ENCODE data around the gene SLC1A4. TPM values are rescaled to one million over a fixed set of nuclear protein-coding genes. Genes with fewer than 3 reads are reported as not detected.
A peak's percentile ranks its signal among the peaks of the same experiment; 100 is the strongest.

SLC1A4 gene
- total and polyA plus RNA-seq, 4 experiments from 2014 or later = 1.6 to 10.3 (median 5.1) TPM

- Histone ChIP-seq H3K4me3 (ENCODE audit: low read length in 2 of 2) (no peak overlapping the region), H3K27ac (ENCODE audit: low read depth, low read length) (no peak overlapping the region), H3K36me3 (ENCODE audit: insufficient read depth, low read length) (peaks cover 5% of the 10 kb centered on the region), H3K9me3 (ENCODE audit: control insufficient read depth in 1 of 2, low read length in 2 of 2) (no peaks in the 10 kb centered on the region), H3K27me3 (ENCODE audit: insufficient read depth, low read length) (no peaks in the 10 kb centered on the region), H3K4me1 (ENCODE audit: insufficient read depth, low read length) (peaks cover 44% of the 10 kb centered on the region)
- ChIA-PET POLR2A (ENCODE audit: partially characterized antibody) (interaction anchor here (1.2 to 2.5 kb wide), 3 partner anchors 8 to 64 kb away, joined by 3 to 20 read pairs (median 3); partner anchors contain the start of genes CEP68 and RAB1A), CTCF (ENCODE audit: partially characterized antibody) (interaction anchor here (0.7 to 11.0 kb wide), 24 partner anchors 9 to 509 kb away, joined by 3 to 65 read pairs (median 5); partner anchors contain the start of genes CEP68 and RAB1A)
- peak; percentile 55 to 63 (median 57) for DNase-seq
- H3K36me3 Mint-ChIP-seq = peaks cover 0 to 7% of the 10 kb centered on the region in 2 donors
- peak overlapping the region in 6 of 7 donors; percentile 2 to 66 (median 22) for H3K27ac Mint-ChIP-seq
- no peaks in the 10 kb centered on the region for H3K27me3 Mint-ChIP-seq
- intact Hi-C loops (cut with micrococcal nuclease) = loop anchor here (1.0 to 5.0 kb wide), 4 partner anchors 65 to 487 kb away; partner anchors contain the start of gene RAB1A
- peak overlapping the region in 3 of 8 donors; percentile 29 to 35 (median 31) for H3K4me3 Mint-ChIP-seq
- H3K4me1 Mint-ChIP-seq = peaks cover 20 to 76% (median 38%) of the 10 kb centered on the region in 4 donors
- H3K9me3 Mint-ChIP-seq = no peaks in the 10 kb centered on the region
Observed at GRCh38 chr2:65064728-65065552, 75.7 kb downstream of the SLC1A4 start.

GRCh38 chr2:65067806-65068553 is 78.8 kb downstream of the SLC1A4 start:
- ChIA-PET CTCF (ENCODE audit: partially characterized antibody) (interaction anchor here (0.6 to 11.0 kb wide), 7 partner anchors 12 to 150 kb away, joined by 3 to 65 read pairs (median 4); partner anchors contain the start of gene CEP68), POLR2A (ENCODE audit: partially characterized antibody) (interaction anchor here (0.6 to 1.8 kb wide), 3 partner anchors 11 to 107 kb away, joined by 3 to 9 read pairs (median 3); no protein-coding TSS in a partner anchor)
- H3K27ac Mint-ChIP-seq = peak overlapping the region; percentile 41 to 93 (median 77)
- H3K9me3 Mint-ChIP-seq = peaks cover 0 to 2% (median 0%) of the 10 kb centered on the region in 8 donors
- intact Hi-C loops (cut with micrococcal nuclease) = no loop called here
- H3K36me3 ChIP-seq (ENCODE audit: insufficient read depth, low read length) = peaks cover 31% of the 10 kb centered on the region
- no peaks in the 10 kb centered on the region for H3K9me3 ChIP-seq (ENCODE audit: control insufficient read depth in 1 of 2, low read length in 2 of 2)
- peak overlapping the region in 5 of 8 donors; percentile 15 to 57 (median 44) for H3K4me3 Mint-ChIP-seq
- H3K4me1 ChIP-seq (ENCODE audit: insufficient read depth, low read length) = peaks cover 31% of the 10 kb centered on the region
- no peaks in the 10 kb centered on the region for H3K27me3 Mint-ChIP-seq
- H3K27ac ChIP-seq (ENCODE audit: low read depth, low read length) = no peak overlapping the region
- peaks cover 0 to 32% of the 10 kb centered on the region in 2 donors for H3K36me3 Mint-ChIP-seq
- DNase-seq = peak in 2 of 5 donors; percentile 12 to 21
- peaks cover 18 to 54% (median 38%) of the 10 kb centered on the region in 4 donors for H3K4me1 Mint-ChIP-seq
- H3K27me3 ChIP-seq (ENCODE audit: insufficient read depth, low read length) = no peaks in the 10 kb centered on the region
- no peak overlapping the region for H3K4me3 ChIP-seq (ENCODE audit: low read length in 2 of 2)

- no peak overlapping the region for H3K4me3 ChIP-seq (ENCODE audit: low read length in 2 of 2)
- H3K9me3 ChIP-seq (ENCODE audit: control insufficient read depth in 1 of 2, low read length in 2 of 2) = no peaks in the 10 kb centered on the region
- H3K9me3 Mint-ChIP-seq = peaks cover 0 to 2% (median 0%) of the 10 kb centered on the region in 8 donors
- no peaks in the 10 kb centered on the region for H3K27me3 ChIP-seq (ENCODE audit: insufficient read depth, low read length)
- peak overlapping the region in 5 of 7 donors; percentile 16 to 81 (median 72) for H3K27ac Mint-ChIP-seq
- no peaks in the 10 kb centered on the region for H3K27me3 Mint-ChIP-seq
- H3K4me1 ChIP-seq (ENCODE audit: insufficient read depth, low read length) = peaks cover 26% of the 10 kb centered on the region
- H3K4me3 Mint-ChIP-seq = no peak overlapping the region
- H3K27ac ChIP-seq (ENCODE audit: low read depth, low read length) = no peak overlapping the region
- H3K36me3 Mint-ChIP-seq = peaks cover 9 to 45% of the 10 kb centered on the region in 2 donors
- peaks cover 31% of the 10 kb centered on the region for H3K36me3 ChIP-seq (ENCODE audit: insufficient read depth, low read length)
- ChIA-PET POLR2A (ENCODE audit: partially characterized antibody) (no interaction called here), CTCF (ENCODE audit: partially characterized antibody) (interaction anchor here (11.0 kb wide), 1 partner anchor 13 kb away, joined by 65 read pairs; the partner anchor contains the start of gene CEP68)
- intact Hi-C loops (cut with micrococcal nuclease) = no loop called here
- H3K4me1 Mint-ChIP-seq = peaks cover 10 to 46% (median 27%) of the 10 kb centered on the region in 4 donors
- DNase-seq = no peak
Observed at GRCh38 chr2:65069439-65069824, 80.2 kb downstream of the SLC1A4 start.

GRCh38 chr2:65070172-65070830 is 81.1 kb downstream of the SLC1A4 start:
- H3K27me3 ChIP-seq (ENCODE audit: insufficient read depth, low read length) = no peaks in the 10 kb centered on the region
- ChIA-PET POLR2A (ENCODE audit: partially characterized antibody) (interaction anchor here (1.0 to 1.1 kb wide), 2 partner anchors 8 to 14 kb away, joined by 3 read pairs; partner anchors contain the start of gene CEP68), CTCF (ENCODE audit: partially characterized antibody) (interaction anchor here (11.0 kb wide), 1 partner anchor 14 kb away, joined by 65 read pairs; the partner anchor contains the start of gene CEP68)
- H3K4me1 ChIP-seq (ENCODE audit: insufficient read depth, low read length) = peaks cover 17% of the 10 kb centered on the region
- H3K4me3 ChIP-seq (ENCODE audit: low read length in 2 of 2) = no peak overlapping the region
- H3K9me3 ChIP-seq (ENCODE audit: control insufficient read depth in 1 of 2, low read length in 2 of 2) = no peaks in the 10 kb centered on the region
- intact Hi-C loops (cut with micrococcal nuclease) = no loop called here
- peaks cover 0 to 2% (median 0%) of the 10 kb centered on the region in 8 donors for H3K9me3 Mint-ChIP-seq
- no peak overlapping the region for H3K27ac ChIP-seq (ENCODE audit: low read depth, low read length)
- peaks cover 31% of the 10 kb centered on the region for H3K36me3 ChIP-seq (ENCODE audit: insufficient read depth, low read length)
- H3K27me3 Mint-ChIP-seq = no peaks in the 10 kb centered on the region
- no peak for DNase-seq
- peak overlapping the region in 6 of 7 donors; percentile 4 to 81 (median 64) for H3K27ac Mint-ChIP-seq
- H3K36me3 Mint-ChIP-seq = peaks cover 9 to 47% of the 10 kb centered on the region in 2 donors
- peaks cover 5 to 38% (median 19%) of the 10 kb centered on the region in 4 donors for H3K4me1 Mint-ChIP-seq
- H3K4me3 Mint-ChIP-seq = no peak overlapping the region

- Histone ChIP-seq H3K9me3 (ENCODE audit: control insufficient read depth in 1 of 2, low read length in 2 of 2) (no peaks in the 10 kb centered on the region), H3K36me3 (ENCODE audit: insufficient read depth, low read length) (peaks cover 31% of the 10 kb centered on the region), H3K4me3 (ENCODE audit: low read length in 2 of 2) (no peak overlapping the region), H3K4me1 (ENCODE audit: insufficient read depth, low read length) (peaks cover 15% of the 10 kb centered on the region), H3K27me3 (ENCODE audit: insufficient read depth, low read length) (no peaks in the 10 kb centered on the region), H3K27ac (ENCODE audit: low read depth, low read length) (no peak overlapping the region)
- ChIA-PET CTCF (ENCODE audit: partially characterized antibody) (interaction anchor here (11.0 kb wide), 1 partner anchor 15 kb away, joined by 65 read pairs; the partner anchor contains the start of gene CEP68), POLR2A (ENCODE audit: partially characterized antibody) (interaction anchor here (1.0 to 1.1 kb wide), 2 partner anchors 8 to 15 kb away, joined by 3 read pairs; partner anchors contain the start of gene CEP68)
- Mint-ChIP-seq H3K9me3 (peaks cover 0 to 2% (median 0%) of the 10 kb centered on the region in 8 donors), H3K27me3 (no peaks in the 10 kb centered on the region), H3K36me3 (peaks cover 9 to 51% of the 10 kb centered on the region in 2 donors), H3K4me3 (no peak overlapping the region), H3K27ac (peak overlapping the region in 4 of 7 donors; percentile 17 to 73 (median 40)), H3K4me1 (peaks cover 5 to 33% (median 21%) of the 10 kb centered on the region in 4 donors)
- intact Hi-C loops (cut with micrococcal nuclease) = no loop called here
- no peak for DNase-seq
Observed at GRCh38 chr2:65070856-65071255, 81.7 kb downstream of the SLC1A4 start.

GRCh38 chr2:65071499-65072180 is 82.4 kb downstream of the SLC1A4 start:
- CTCF ChIA-PET (ENCODE audit: partially characterized antibody) = interaction anchor here (11.0 kb wide), 1 partner anchor 16 kb away, joined by 65 read pairs; the partner anchor contains the start of gene CEP68
- Mint-ChIP-seq H3K4me1 (peaks cover 5 to 31% (median 22%) of the 10 kb centered on the region in 4 donors), H3K36me3 (peaks cover 9 to 57% of the 10 kb centered on the region in 2 donors), H3K4me3 (no peak overlapping the region), H3K27ac (peak overlapping the region in 4 of 7 donors; percentile 21 to 44 (median 38)), H3K9me3 (peaks cover 0 to 3% (median 0%) of the 10 kb centered on the region in 8 donors), H3K27me3 (no peaks in the 10 kb centered on the region)
- POLR2A ChIA-PET (ENCODE audit: partially characterized antibody) = interaction anchor here (1.1 to 1.8 kb wide), 2 partner anchors 9 to 58 kb away, joined by 3 to 7 read pairs; partner anchors contain the start of gene RAB1A
- DNase-seq = no peak
- H3K27me3 ChIP-seq (ENCODE audit: insufficient read depth, low read length) = no peaks in the 10 kb centered on the region
- H3K27ac ChIP-seq (ENCODE audit: low read depth, low read length) = no peak overlapping the region
- no peaks in the 10 kb centered on the region for H3K9me3 ChIP-seq (ENCODE audit: control insufficient read depth in 1 of 2, low read length in 2 of 2)
- H3K4me3 ChIP-seq (ENCODE audit: low read length in 2 of 2) = no peak overlapping the region
- intact Hi-C loops (cut with micrococcal nuclease) = no loop called here
- H3K4me1 ChIP-seq (ENCODE audit: insufficient read depth, low read length) = peaks cover 19% of the 10 kb centered on the region
- H3K36me3 ChIP-seq (ENCODE audit: insufficient read depth, low read length) = peaks cover 31% of the 10 kb centered on the region

Measured in CD4-positive, alpha-beta memory T cell (primary cell).